HG02571 (cell line): ENCODE measurements around the gene ADGRB2.

Experiments
- ATAC-seq: cut with Tn5 transposase; IDR thresholded peaks from one replicate; pipeline ENCODE4 v1.9.1; 2021; ENCODE audit warnings: mild to moderate bottlenecking, moderate library complexity; ENCODE audit not compliant: unreplicated experiment

ADGRB2 gene

GRCh38 chr1:31764312-31765040 lies at the start of gene ADGRB2:
TSS of gene ADGRB2 (minus strand) at chr1:31764340. CDS start at chr1:31757221, 7,119 bp downstream.
- no peak for ATAC-seq

DNA sequence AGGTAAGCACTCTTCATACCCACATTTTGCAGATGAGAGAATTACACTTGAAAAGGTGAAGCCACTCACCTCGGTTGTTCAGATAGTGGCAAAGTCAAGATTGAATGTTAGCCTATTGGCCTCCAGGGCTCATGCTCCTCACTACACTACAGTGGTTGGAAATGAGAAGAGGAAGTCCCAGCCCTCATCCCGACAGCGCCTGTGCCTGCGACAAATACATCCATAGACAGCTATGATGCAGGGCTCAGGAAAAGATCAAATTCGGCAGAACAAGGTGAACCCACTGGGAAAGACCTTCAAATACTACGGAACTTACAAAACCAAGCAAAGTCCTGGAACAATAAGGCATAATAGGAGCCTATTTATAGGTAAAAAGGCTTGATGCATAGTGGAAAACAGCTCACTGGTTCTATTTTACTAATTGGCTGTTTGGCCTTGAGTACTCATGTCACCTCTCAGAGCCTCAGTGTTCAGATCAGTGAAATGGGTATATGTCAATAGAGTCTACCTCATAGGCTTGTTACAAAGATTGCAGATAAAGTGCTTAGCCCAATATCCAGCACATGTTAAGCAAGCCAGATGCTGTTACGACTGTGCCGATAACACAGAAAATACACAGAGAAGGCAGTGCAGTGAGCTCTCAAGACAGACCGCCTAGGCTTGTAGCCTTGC lies 48.2 kb upstream of the ADGRB2 start:
- no peak for ATAC-seq

DNA sequence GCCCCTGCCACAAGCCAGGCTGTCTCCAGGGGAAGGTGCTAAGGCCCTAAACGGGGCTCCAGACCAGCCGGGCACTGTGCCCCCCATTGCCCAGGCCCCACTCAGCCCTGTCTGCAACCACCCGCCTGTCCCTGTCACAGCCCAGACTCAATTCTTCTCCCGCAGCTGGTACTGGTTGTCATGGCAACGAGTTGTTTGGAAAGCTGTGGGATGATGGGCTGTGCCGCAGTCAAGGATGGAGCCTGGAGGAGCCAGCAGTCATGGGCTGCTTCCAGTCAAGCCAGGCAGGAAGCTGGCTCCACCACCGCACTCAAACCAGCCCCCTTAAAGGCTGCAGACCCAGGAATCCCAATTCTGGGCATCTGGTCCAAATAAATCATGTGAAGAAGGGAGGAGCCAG lies 47.5 kb upstream of the ADGRB2 start:
- no peak for ATAC-seq

- no peak for ATAC-seq
Observed at GRCh38 chr1:31809698-31810097, 45.6 kb upstream of the ADGRB2 start.

- no peak for ATAC-seq
Observed at GRCh38 chr1:31807273-31808048, 43.3 kb upstream of the ADGRB2 start.

- no peak for ATAC-seq
Observed at GRCh38 chr1:31805318-31805717, 41.2 kb upstream of the ADGRB2 start.

DNA sequence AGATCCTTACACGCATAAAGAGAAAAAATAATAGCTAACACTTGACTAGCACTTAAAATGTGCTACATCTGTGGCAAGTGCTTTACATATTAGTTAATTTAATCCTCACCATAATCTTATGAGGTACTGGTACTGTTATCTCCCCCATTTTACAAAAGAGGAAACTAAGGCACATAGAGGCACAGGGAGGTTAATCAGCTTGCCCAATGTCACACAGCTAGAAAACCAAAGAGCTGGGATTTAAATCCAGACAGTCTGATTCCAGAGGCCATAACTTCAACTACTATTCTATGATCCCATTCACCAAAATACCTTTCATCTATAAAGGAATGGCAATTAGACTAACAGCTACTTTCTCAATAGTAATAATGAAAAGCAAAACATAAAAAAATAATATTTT lies 40.0 kb upstream of the ADGRB2 start:
- ATAC-seq: no peak

- ATAC-seq: no peak
Observed at GRCh38 chr1:31803610-31804009, 39.5 kb upstream of the ADGRB2 start.

DNA sequence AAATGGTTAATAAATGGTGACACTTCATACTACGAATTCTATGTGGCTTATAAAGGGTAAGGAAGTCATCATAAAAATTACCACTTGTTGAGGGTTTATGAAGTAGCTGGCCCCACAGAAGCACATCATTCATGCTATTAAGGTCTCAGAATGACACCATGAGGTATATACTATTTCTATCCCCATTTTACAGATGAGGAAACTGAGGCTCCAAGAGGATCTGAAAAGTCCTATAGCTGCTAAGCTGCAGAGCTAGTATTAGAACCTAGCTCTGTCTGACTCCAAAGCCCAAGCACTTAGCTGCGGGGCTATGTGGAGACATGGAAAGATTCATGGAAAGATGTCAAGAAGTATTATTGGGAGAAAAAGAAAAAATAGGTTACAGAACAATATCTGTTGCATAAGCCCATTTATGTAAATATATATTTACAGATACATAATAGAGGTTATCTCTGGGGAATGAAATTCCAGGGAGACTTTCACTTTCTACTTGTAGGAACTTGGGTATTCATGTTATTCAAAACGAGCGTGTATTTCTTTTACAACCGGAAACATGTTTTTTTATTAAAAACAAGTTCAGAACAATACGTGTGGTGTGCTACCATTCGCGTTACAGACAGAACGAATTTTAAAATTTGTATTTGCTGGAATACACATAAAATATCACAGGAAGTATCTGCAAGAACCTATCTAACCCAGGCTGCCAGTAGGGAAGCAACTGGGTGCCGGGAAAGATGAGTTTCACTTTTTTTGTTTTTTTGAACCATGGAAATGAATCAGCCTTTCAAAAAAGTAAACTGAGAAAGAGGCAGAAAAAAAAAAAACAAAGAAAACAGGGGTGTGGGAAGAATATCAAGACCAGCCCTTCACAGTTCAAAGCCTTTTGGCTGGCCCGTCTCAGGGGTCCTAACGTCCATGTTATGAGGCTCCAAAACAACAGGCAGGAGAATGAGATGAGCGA lies 38.3 kb upstream of the ADGRB2 start:
- no peak for ATAC-seq

DNA sequence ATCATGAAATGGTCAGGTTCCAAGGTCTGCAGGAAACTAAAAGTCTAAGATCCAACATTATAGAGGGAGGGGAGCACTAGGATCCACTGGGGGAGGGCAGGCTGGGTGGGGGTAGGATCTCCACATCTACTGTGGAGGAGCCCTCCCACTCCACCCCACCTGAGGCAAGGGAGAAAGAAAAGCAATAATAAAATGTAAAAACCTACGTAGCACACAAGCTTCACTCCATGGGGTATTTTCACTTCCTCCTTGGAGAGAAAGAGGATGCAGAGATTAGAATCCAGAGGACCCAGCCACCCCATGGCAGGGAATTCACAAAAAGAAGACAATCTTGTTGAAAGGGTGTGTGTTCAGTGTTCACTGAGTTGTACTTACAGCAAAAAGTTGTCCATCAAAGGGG lies 37.3 kb upstream of the ADGRB2 start:
- ATAC-seq: no peak

GRCh38 chr1:31800674-31800967 lies 36.5 kb upstream of the ADGRB2 start:
- ATAC-seq: no peak

DNA sequence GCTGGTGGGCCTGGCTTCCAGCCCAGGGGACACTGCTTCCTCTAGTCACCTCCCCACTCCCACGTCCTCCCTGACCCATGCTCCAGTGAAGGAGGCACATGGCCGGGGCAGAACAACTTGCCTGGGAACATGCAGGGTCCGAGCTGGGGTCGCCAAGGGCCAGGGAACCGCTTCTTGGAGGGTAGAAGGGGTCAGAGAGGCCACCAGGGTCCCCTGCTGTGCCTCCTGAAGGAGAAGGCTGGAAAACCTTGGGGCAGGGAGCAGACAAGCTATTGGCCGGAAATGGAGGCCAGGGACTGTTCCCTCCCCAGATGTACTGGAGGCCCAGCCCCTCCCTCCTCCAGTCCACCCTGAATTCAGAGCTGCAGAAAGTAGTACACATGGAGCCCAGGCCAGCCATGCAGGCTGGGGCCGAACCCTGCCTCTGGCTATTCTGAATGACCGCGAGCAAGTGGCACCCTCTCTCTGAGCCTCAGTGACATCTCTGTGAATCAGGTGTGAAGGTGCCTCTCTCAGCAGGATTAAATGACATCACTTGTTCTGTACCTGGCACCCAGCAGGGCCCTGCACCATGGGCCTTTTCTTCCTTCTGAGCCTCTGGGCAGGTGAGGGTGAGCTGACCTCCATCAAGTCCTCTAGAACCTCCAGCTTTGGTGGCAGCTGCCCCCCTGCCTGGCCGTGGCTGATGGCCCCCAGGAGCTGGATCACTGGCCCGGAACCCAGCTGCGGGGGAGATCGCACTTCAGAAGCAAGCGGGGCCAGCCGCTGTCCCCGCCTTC lies 35.9 kb upstream of the ADGRB2 start:
- no peak for ATAC-seq

- no peak for ATAC-seq
Observed at GRCh38 chr1:31799196-31799894, 35.2 kb upstream of the ADGRB2 start.

DNA sequence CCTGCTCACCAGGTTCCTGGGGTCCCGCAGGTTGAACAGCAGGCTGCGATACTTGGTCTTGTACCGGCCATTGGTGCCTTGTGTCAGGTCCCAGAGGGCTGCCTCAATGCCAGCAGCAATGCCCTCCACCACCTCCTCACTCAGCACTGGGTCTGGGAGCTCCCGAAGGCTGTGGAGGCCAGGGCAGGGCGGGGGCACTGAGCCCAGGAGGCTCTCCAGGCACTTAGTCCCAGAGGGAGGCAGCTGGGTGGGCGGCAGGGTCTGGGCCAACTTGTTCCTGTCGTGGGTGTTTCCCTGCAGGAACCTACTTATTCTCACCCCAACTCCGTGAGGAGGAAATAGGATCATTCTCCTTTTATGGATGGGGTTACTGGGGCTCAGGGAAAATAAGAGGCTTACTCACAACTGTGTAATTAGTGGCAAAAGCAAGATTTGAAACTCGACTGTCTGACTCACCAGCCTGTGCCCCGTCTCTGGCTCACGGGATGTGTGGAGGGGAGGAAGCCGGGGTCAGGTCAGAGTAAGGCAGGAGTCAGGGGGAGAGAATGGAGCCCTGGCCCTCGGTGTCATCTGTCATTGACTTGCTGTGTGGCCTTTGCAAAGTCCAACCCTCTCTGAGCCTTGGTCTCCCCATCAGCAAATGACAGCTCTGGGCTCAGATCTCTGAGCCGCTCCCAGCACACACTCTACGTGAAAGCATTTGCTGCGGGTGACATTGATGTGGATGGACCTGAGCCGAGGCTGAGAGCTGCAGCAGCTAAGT lies 34.5 kb upstream of the ADGRB2 start:
- no peak for ATAC-seq

GRCh38 chr1:31798086-31798432 lies 33.9 kb upstream of the ADGRB2 start:
- no peak for ATAC-seq

- no peak for ATAC-seq
Observed at GRCh38 chr1:31797216-31797615, 33.1 kb upstream of the ADGRB2 start.

DNA sequence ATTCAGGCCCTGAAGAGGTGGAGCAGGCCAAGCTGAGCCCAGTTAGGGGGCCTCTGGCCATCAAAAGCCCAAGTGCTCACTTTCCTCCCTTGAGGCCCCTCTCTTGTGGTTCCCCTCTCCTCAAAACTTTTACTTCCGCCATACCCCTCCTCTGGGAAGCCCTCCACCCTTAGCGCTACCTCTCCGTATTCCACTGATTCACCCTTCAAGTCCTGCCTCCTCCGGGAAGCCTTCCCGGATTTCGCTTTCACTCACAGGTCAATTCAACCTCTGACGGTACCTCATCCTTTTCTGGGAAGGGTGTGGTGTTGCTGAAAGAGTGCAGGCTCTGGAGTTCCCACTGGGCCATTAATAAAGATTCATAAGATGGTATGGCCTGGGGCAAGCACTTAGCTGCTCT lies 32.6 kb upstream of the ADGRB2 start:
- ATAC-seq: no peak

- ATAC-seq: no peak
Observed at GRCh38 chr1:31795801-31796621, 31.9 kb upstream of the ADGRB2 start.
